ENCODE data around the gene C1orf116.

GRCh38 chr1:207049974-207050391 lies 17.4 kb upstream of the C1orf116 start:
- TF ChIP-seq CTCF (IDR thresholded peaks at IDR 0.05; ENCODE audit: insufficient read depth, low read length) (peak; percentile 31), GABPA (IDR thresholded peaks at IDR 0.05; ENCODE audit: low read depth) (no peak), POLR2AphosphoS5 (IDR thresholded peaks at IDR 0.05; ENCODE audit: low read depth) (no peak), REST (IDR thresholded peaks at IDR 0.05; ENCODE audit: insufficient replicate concordance, low read depth) (no peak)
